CD14-positive monocyte (primary cell): ENCODE data around the gene CIRBP. TPM values are rescaled to one million over a fixed set of nuclear protein-coding genes. Genes with fewer than 3 reads are reported as not detected.

Source experiments
- DNase-seq, 3 donors: peaks; one replicate each; pipeline ENCODE4 v3.0.0-alpha.2; 2011 to 2022
- H2AFZ ChIP-seq: 2 replicates; pipeline ENCODE4 v1.6.0; 2012; ENCODE audit warnings: mild to moderate bottlenecking, low read depth, low read length, inconsistent platforms; ENCODE audit not compliant: insufficient read depth, poor library complexity, severe bottlenecking
- H3K27ac ChIP-seq, 2 donors: 1 replicate in 1 of 2; 2 replicates in 1 of 2; pipeline ENCODE4 v1.5.1; 2012 to 2013; ENCODE audit warnings: low read length in 2 of 2, control low read depth in 1 of 2, inconsistent platforms in 1 of 2, low read depth in 1 of 2, mild to moderate bottlenecking in 1 of 2
- H3K27me3 ChIP-seq, 2 donors: one replicate each; pipeline versions ENCODE4 v1.6.0 to v1.6.1; 2011 to 2013; ENCODE audit warnings: low read length in 2 of 2; ENCODE audit not compliant: control insufficient read depth in 2 of 2, insufficient read depth in 2 of 2
- H3K36me3 ChIP-seq, 2 donors: replicated peaks in 1 of 2; 1 replicate in 1 of 2; 2 replicates in 1 of 2; pipeline versions ENCODE4 v1.5.1 to v1.6.1; 2012 to 2013; ENCODE audit warnings: low read length in 2 of 2, control low read depth in 1 of 2, inconsistent platforms in 1 of 2, mild to moderate bottlenecking in 1 of 2; ENCODE audit not compliant: insufficient read depth in 2 of 2, control insufficient read depth in 1 of 2
- H3K4me1 ChIP-seq, 2 donors: 1 replicate in 1 of 2; 2 replicates in 1 of 2; pipeline versions ENCODE4 v1.5.1 to v1.6.1; 2012 to 2013; ENCODE audit warnings: low read length in 2 of 2, control low read depth in 1 of 2, inconsistent platforms in 1 of 2, mild to moderate bottlenecking in 1 of 2, moderate library complexity in 1 of 2; ENCODE audit not compliant: insufficient read depth in 2 of 2, control insufficient read depth in 1 of 2
- H3K4me2 ChIP-seq: replicated peaks from 2 replicates; pipeline ENCODE3; 2012; ENCODE audit warnings: low read length, moderate library complexity, mild to moderate bottlenecking; ENCODE audit not compliant: poor library complexity, severe bottlenecking; ENCODE audit errors: extremely low read depth
- H3K4me3 ChIP-seq, 3 experiments: fragments of 200-600 bp in 1 of 3; sonication (generic) in 1 of 3; replicated peaks in 1 of 3; 1 replicate in 2 of 3; 2 replicates in 1 of 3; pipeline ENCODE4 v1.5.1; 2011 to 2013; ENCODE audit warnings: low read length in 3 of 3, mild to moderate bottlenecking in 3 of 3, control low read depth in 2 of 3, low read depth in 2 of 3, inconsistent platforms in 1 of 3, moderate library complexity in 1 of 3
- H3K79me2 ChIP-seq: 2 replicates; pipeline ENCODE4 v1.6.0; 2012; ENCODE audit warnings: mild to moderate bottlenecking, control low read depth, inconsistent platforms, low read length, moderate library complexity; ENCODE audit not compliant: insufficient read depth
- H3K9ac ChIP-seq: 2 replicates; pipeline ENCODE4 v1.6.0; 2017; ENCODE audit warnings: low read length, mild to moderate bottlenecking; ENCODE audit not compliant: insufficient read depth, poor library complexity, severe bottlenecking
- H3K9me3 ChIP-seq, 2 donors: replicated peaks in 1 of 2; 1 replicate in 1 of 2; 2 replicates in 1 of 2; pipeline versions ENCODE4 v1.5.1 to v1.6.1; 2012 to 2013; ENCODE audit warnings: low read length in 2 of 2, control low read depth in 1 of 2; ENCODE audit not compliant: control insufficient read depth in 1 of 2, insufficient read depth in 1 of 2
- H4K20me1 ChIP-seq: 2 replicates; pipeline ENCODE4 v1.6.0; 2012; ENCODE audit warnings: mild to moderate bottlenecking, low read length, control low read depth, moderate library complexity; ENCODE audit not compliant: insufficient read depth
- H3K27ac Mint-ChIP-seq, 7 donors: one replicate each; pipeline ENCODE4 v1.8.0; 2020; ENCODE audit warnings: mild to moderate bottlenecking in 7 of 7, mixed read lengths in 7 of 7, moderate library complexity in 6 of 7, inconsistent platforms in 2 of 7
- H3K27me3 Mint-ChIP-seq, 3 donors: one replicate each; pipeline ENCODE4 v1.8.0; 2021 to 2022; ENCODE audit warnings: low read depth in 3 of 3, mild to moderate bottlenecking in 3 of 3, mixed read lengths in 3 of 3, moderate library complexity in 3 of 3, inconsistent platforms in 1 of 3
- H3K36me3 Mint-ChIP-seq, 2 donors: one replicate each; pipeline ENCODE4 v1.8.0; 2020; ENCODE audit warnings: mixed read lengths in 2 of 2, inconsistent platforms in 1 of 2, mild to moderate bottlenecking in 1 of 2
- H3K4me1 Mint-ChIP-seq: one replicate; pipeline ENCODE4 v1.8.0; 2020; ENCODE audit warnings: mild to moderate bottlenecking, mixed read lengths
- H3K4me3 Mint-ChIP-seq, 2 donors: one replicate each; pipeline ENCODE4 v1.8.0; 2020; ENCODE audit warnings: mild to moderate bottlenecking in 2 of 2, mixed read lengths in 2 of 2, moderate library complexity in 1 of 2
- H3K9me3 Mint-ChIP-seq, 7 donors: one replicate each; pipeline ENCODE4 v1.8.0; 2020 to 2022; ENCODE audit warnings: mixed read lengths in 7 of 7, mild to moderate bottlenecking in 6 of 7, moderate library complexity in 6 of 7, inconsistent platforms in 2 of 7
- WGBS: methylation state at CpG from one replicate; pipeline ENCODE4 v1.1.5; 2013; ENCODE audit warnings: missing lambda C conversion rate; ENCODE audit not compliant: insufficient coverage; 5-methylcytosine and 5-hydroxymethylcytosine counted together
- intact Hi-C, 2 donors: fragments of 100-400 bp; cut with micrococcal nuclease; formaldehyde crosslinking; loops; one replicate each; pipeline versions ENCODE4 v1.15.0 to v1.15.1; 2023
- polyA plus RNA-seq, 3 donors: library from polyadenylated mRNA; depleted of rRNA in 1 of 3; unstranded in 2 of 3; stranded (reverse) in 1 of 3; fragments of 300-500 nt in 2 of 3; fragments of >200 nt in 1 of 3; fragmentation: Illumina TruSeq in 2 of 3; gene quantifications; 1 replicate in 2 of 3; 2 replicates in 1 of 3; pipeline ENCODE4 v1.2.3, GENCODE V29; 2012 to 2021
- TF ChIP-seq, protein P1 (sequence below): fragments of 200-600 bp; IDR thresholded peaks from one replicate; pipeline ENCODE4 v1.8.0; 2022; ENCODE audit warnings: antibody characterized with exemption, mild to moderate bottlenecking

Gene CIRBP
- polyA plus RNA-seq, 3 donors = 39.6 to 600 (median 51.1) TPM

DNA sequence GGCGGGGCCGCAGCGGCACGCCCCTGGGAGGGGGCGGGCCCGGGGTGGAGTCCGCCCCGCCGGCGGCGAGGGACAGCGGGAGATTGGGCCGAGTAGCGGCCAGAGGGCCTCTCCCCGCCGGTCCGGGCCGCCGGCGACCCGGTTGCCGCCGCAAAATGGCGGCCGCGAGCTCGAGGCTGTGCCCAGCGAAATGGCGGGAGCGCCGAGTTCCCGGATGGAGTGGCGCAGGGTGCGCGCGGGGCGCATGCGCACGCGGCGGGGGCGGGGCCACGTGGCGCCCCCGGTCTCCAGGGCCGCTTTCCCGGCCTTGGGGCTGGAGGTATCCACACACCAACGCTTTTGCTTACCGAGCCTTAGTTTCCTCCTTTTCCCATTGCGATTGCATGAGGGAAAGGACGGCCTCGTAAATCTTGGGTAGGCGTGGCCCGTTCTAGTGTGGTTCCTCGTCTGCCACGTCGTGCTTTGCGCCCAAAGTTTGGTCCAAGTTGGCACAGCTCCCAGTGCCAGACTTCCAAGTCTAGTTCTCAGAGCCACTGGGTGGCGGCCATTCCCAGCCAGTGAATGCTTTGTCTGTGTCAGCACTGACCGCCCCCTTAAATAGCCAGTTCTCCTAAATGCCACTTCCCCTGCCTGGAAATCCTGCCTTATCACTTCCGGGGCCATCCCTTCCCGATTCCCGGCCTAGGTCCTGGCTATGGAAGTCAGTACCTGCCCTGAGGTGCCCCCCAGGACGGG lies 513 bp downstream of the CIRBP start:
- H3K36me3 ChIP-seq = peaks cover 39 to 43% of the 10 kb centered on the region in 2 donors
- peaks cover 5 to 12% (median 9%) of the 10 kb centered on the region in 3 donors for H3K27me3 Mint-ChIP-seq
- peaks cover 82 to 93% of the 10 kb centered on the region in 2 donors for H3K4me1 ChIP-seq
- peak overlapping the region; percentile 76 to 98 (median 87) for H3K4me3 ChIP-seq
- peaks cover 36 to 44% of the 10 kb centered on the region in 2 donors for H3K36me3 Mint-ChIP-seq
- TF ChIP-seq, protein P1, sequence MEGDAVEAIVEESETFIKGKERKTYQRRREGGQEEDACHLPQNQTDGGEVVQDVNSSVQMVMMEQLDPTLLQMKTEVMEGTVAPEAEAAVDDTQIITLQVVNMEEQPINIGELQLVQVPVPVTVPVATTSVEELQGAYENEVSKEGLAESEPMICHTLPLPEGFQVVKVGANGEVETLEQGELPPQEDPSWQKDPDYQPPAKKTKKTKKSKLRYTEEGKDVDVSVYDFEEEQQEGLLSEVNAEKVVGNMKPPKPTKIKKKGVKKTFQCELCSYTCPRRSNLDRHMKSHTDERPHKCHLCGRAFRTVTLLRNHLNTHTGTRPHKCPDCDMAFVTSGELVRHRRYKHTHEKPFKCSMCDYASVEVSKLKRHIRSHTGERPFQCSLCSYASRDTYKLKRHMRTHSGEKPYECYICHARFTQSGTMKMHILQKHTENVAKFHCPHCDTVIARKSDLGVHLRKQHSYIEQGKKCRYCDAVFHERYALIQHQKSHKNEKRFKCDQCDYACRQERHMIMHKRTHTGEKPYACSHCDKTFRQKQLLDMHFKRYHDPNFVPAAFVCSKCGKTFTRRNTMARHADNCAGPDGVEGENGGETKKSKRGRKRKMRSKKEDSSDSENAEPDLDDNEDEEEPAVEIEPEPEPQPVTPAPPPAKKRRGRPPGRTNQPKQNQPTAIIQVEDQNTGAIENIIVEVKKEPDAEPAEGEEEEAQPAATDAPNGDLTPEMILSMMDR = no peak
- peak; percentile 75 to 85 (median 79) for DNase-seq
- H3K4me1 Mint-ChIP-seq = peaks cover 75% of the 10 kb centered on the region
- peaks cover 0 to 2% (median 0%) of the 10 kb centered on the region in 7 donors for H3K9me3 Mint-ChIP-seq
- H3K9me3 ChIP-seq = no peaks in the 10 kb centered on the region
- peak overlapping the region; percentile 73 to 87 for H3K27ac ChIP-seq
- H3K4me3 Mint-ChIP-seq = peak overlapping the region; percentile 82 to 89
- H2AFZ ChIP-seq = no peak overlapping the region
- H3K27me3 ChIP-seq = peaks cover 0 to 8% of the 10 kb centered on the region in 2 donors
- H3K79me2 ChIP-seq = peaks cover 64% of the 10 kb centered on the region
- peak overlapping the region; percentile 100 for H3K4me2 ChIP-seq
- peak overlapping the region; percentile 82 to 94 (median 87) for H3K27ac Mint-ChIP-seq
- intact Hi-C loops = loop anchor here in 1 of 2 donors (5.0 kb wide), 1 partner anchor 167 kb away; the partner anchor contains the start of gene GPX4
- H4K20me1 ChIP-seq = peaks cover 72% of the 10 kb centered on the region
- under 1% methylated on average over 61 of the region's 64 CpGs for WGBS
- H3K9ac ChIP-seq = peak overlapping the region; percentile 91

DNA sequence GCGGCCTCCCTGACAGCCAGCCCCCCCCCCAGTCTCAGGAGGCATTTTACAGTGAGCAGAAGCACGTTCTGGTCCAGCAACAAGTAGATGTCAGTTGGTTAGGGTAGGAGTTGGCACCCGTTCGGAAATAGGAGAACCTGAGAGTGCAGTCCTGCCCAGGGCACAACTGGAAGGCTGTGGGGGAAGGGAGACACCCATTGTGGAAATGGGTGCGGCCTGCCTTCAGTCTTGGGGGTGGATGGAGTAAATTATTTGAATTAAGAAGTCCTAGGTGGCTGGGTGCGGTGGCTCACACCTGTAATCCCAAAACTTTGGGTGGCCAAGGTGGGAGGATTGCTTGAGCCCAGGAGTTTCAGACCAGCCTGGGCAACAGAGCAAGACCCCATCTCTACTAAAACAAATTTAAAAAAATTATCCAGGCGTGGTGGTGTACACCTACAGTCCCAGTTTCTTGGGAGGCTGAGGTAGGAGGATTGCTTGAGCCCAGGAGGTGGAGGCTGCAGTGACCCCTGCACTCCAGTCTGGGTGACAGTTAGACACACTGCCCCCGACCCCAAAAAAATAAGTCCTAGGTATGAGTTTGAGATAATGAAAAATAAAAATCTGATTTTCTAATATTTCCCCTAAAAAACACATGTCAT lies 1.2 kb downstream of the CIRBP start:
- peak overlapping the region; percentile 82 to 89 for H3K4me3 Mint-ChIP-seq
- intact Hi-C loops = no loop called here
- H3K4me1 Mint-ChIP-seq = peaks cover 73% of the 10 kb centered on the region
- peak overlapping the region; percentile 73 to 87 for H3K27ac ChIP-seq
- H3K4me1 ChIP-seq = peaks cover 84 to 95% of the 10 kb centered on the region in 2 donors
- peaks cover 0 to 8% of the 10 kb centered on the region in 2 donors for H3K27me3 ChIP-seq
- peak overlapping the region; percentile 91 for H3K9ac ChIP-seq
- peak overlapping the region; percentile 82 to 94 (median 87) for H3K27ac Mint-ChIP-seq
- no peaks in the 10 kb centered on the region for H3K9me3 ChIP-seq
- 6% methylated on average over 3 of the region's 8 CpGs for whole genome bisulfite sequencing
- peaks cover 78% of the 10 kb centered on the region for H4K20me1 ChIP-seq
- no peak overlapping the region for H2AFZ ChIP-seq
- peak overlapping the region; percentile 100 for H3K4me2 ChIP-seq
- peaks cover 69% of the 10 kb centered on the region for H3K79me2 ChIP-seq
- H3K36me3 Mint-ChIP-seq = peaks cover 36 to 46% of the 10 kb centered on the region in 2 donors
- DNase-seq = no peak
- peaks cover 5 to 11% (median 9%) of the 10 kb centered on the region in 3 donors for H3K27me3 Mint-ChIP-seq
- H3K36me3 ChIP-seq = peaks cover 40 to 46% of the 10 kb centered on the region in 2 donors
- H3K4me3 ChIP-seq = peak overlapping the region; percentile 76 to 98 (median 87)
- TF ChIP-seq, protein P1 = no peak
- peaks cover 0 to 2% (median 0%) of the 10 kb centered on the region in 7 donors for H3K9me3 Mint-ChIP-seq
